GM19468 (cell line): ENCODE measurements around the gene TRAPPC5.

Source experiments
- ATAC-seq: cut with Tn5 transposase; IDR thresholded peaks from one replicate; pipeline ENCODE4 v1.9.1; 2021; ENCODE audit warnings: mild to moderate bottlenecking, moderate library complexity, moderate number of reproducible peaks; ENCODE audit not compliant: unreplicated experiment; ENCODE audit errors: extremely low read depth

The TRAPPC5 gene

GRCh38 chr19:7645163-7645562 lies 35.5 kb upstream of the TRAPPC5 start:
- no peak for ATAC-seq

GRCh38 chr19:7645656-7646425 lies 34.8 kb upstream of the TRAPPC5 start:
- ATAC-seq, result no peak

GRCh38 chr19:7646426-7646700 lies 34.3 kb upstream of the TRAPPC5 start:
- ATAC-seq, result no peak

- no peak for ATAC-seq
Observed at GRCh38 chr19:7647156-7647555, 33.5 kb upstream of the TRAPPC5 start.

- ATAC-seq, result no peak
Observed at GRCh38 chr19:7648265-7649014, 32.2 kb upstream of the TRAPPC5 start.

- ATAC-seq, result no peak
Observed at GRCh38 chr19:7650148-7650547, 30.5 kb upstream of the TRAPPC5 start.

- ATAC-seq, result no peak
Observed at GRCh38 chr19:7652061-7652641, 28.5 kb upstream of the TRAPPC5 start.

GRCh38 chr19:7654401-7654800 lies 26.2 kb upstream of the TRAPPC5 start:
- ATAC-seq, result no peak

- ATAC-seq, result no peak
Observed at GRCh38 chr19:7655581-7655980, 25.1 kb upstream of the TRAPPC5 start.

GRCh38 chr19:7657131-7657751 lies 23.4 kb upstream of the TRAPPC5 start:
- ATAC-seq, result no peak

- ATAC-seq, result peak; percentile 67
Observed at GRCh38 chr19:7658219-7658686, 22.4 kb upstream of the TRAPPC5 start.

GRCh38 chr19:7661744-7662538 lies 18.7 kb upstream of the TRAPPC5 start:
- ATAC-seq, result no peak

- no peak for ATAC-seq
Observed at GRCh38 chr19:7662657-7663056, 18.0 kb upstream of the TRAPPC5 start.

GRCh38 chr19:7663706-7664105 lies 16.9 kb upstream of the TRAPPC5 start:
- no peak for ATAC-seq

GRCh38 chr19:7665076-7665475 lies 15.6 kb upstream of the TRAPPC5 start:
- ATAC-seq, result no peak

- ATAC-seq, result no peak
Observed at GRCh38 chr19:7668842-7669241, 11.8 kb upstream of the TRAPPC5 start, which contains the start of gene RETN. Gene RETN, plus strand, starts transcription at chr19:7669049. Its CDS starts 278 bp downstream, at chr19:7669327.

GRCh38 chr19:7669641-7670040 lies 11.0 kb upstream of the TRAPPC5 start:
- ATAC-seq, result no peak

- ATAC-seq, result no peak
Observed at GRCh38 chr19:7670150-7670783, 10.4 kb upstream of the TRAPPC5 start.

GRCh38 chr19:7670790-7671189 lies 9.8 kb upstream of the TRAPPC5 start:
- no peak for ATAC-seq

GRCh38 chr19:7672522-7672921 lies 8.1 kb upstream of the TRAPPC5 start:
- ATAC-seq, result no peak
